GM21528 (cell line): ENCODE measurements around the gene UAP1L1.

ENCODE experiments used
- ATAC-seq: cut with Tn5 transposase; IDR thresholded peaks from one replicate; pipeline ENCODE4 v1.9.1; 2021; ENCODE audit warnings: mild to moderate bottlenecking, moderate library complexity; ENCODE audit not compliant: unreplicated experiment, low FRiP score

UAP1L1 gene

GRCh38 chr9:137128158-137128861, 51.0 kb downstream of the UAP1L1 start:
- ATAC-seq, result no peak

GRCh38 chr9:137128862-137129455, 51.6 kb downstream of the UAP1L1 start:
- peak; percentile 21 for ATAC-seq

GRCh38 chr9:137129456-137130175, 52.3 kb downstream of the UAP1L1 start:
- peak; percentile 76 for ATAC-seq

GRCh38 chr9:137130176-137130755, 52.9 kb downstream of the UAP1L1 start:
- peak; percentile 13 for ATAC-seq
